DMS53 (cell line): ENCODE measurements around the gene CTSE.
A peak's percentile ranks its signal among the peaks of the same experiment; 100 is the strongest.

ENCODE experiments used
- DNase-seq: peaks from one replicate; lab custom pipeline; 2025; lab: John Stamatoyannopoulos, UW

The CTSE gene

DNA sequence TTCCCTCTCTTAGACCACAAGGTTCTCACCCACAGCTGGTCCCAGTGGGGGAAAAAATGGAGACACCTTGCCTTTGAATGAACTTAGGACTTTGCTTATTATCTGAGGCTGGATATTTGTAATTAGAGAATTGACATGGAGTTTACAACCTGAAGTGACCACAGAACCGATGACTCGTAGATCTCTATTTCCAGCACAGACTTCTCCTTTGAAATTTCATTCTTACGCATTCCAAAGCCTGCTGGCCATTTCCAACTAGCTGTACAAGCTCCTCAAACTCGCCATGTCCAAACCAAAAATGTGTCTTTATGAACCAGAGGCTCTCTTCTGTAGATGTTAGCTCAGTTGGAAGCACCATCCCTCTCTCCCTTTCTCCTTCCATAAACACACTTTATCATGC is 32.5 kb downstream of the CTSE start:
- no peak for DNase-seq

DNA sequence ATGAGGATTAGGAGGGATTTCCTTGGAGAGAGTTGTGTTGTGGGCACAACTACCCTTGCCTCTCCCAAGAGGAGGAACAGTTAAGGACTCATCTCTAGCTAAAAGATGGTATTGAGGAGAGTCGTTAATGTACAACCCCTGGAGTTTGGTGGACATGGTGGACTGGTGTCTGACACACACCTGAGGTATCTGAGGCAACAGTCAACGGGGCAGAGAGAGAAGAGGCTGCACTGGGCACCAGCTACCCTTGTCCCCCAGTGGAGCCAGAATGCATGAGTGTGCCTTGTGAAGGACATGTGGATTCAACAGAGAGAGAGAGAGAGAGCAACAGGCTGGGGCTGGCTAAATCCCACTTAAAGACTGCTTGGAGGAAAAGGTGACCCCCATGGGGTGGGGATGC is 33.5 kb downstream of the CTSE start:
- no peak for DNase-seq

GRCh38 chr1:205989786-205990185 is 33.9 kb downstream of the CTSE start:
- DNase-seq, result no peak

DNA sequence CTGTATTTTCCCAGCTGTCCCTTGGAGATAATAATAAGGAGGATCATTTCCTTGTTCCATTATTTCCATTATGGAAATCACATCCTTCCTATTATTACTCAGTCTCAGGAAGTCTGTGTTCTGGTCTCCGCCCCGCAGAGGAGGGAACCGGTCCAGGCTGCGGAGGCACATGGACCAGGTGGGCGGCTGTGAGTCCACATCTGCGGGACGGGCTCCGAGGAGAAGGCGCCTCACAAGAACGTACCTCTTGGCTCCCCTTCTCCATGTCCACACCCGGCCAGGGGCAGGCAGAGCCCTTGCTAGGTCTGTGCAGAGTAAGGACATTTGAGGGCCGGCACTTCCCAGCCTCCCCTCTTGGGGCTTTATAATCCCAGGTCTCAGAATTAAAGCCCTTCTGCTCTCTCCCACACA is 35.1 kb downstream of the CTSE start:
- no peak for DNase-seq

DNA sequence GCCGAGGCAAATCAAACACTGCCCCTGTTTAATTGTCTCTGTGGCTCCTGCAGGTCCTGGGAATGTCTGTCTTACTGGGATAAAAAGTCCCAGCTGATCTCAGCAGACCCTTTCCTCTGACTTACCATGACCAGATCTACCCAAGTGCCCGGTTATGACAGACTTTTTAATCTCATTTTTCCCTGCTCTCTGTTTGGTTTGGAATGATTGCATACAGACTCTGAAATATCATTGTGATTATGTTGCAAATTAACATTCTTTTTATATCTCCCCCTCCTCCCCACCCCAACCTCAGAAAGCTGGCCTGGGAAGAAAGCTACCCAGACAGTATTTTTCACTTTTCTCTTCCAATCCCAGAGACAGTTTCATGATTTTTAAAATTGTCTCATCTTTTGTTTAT is 36.8 kb downstream of the CTSE start:
- DNase-seq, result no peak

- DNase-seq, result peak; percentile 31
These were observed 37.4 kb downstream of the CTSE start for GRCh38 chr1:205986292-205986691.

- peak; percentile 29 for DNase-seq
These were observed 38.2 kb downstream of the CTSE start for GRCh38 chr1:205985330-205986005.

DNA sequence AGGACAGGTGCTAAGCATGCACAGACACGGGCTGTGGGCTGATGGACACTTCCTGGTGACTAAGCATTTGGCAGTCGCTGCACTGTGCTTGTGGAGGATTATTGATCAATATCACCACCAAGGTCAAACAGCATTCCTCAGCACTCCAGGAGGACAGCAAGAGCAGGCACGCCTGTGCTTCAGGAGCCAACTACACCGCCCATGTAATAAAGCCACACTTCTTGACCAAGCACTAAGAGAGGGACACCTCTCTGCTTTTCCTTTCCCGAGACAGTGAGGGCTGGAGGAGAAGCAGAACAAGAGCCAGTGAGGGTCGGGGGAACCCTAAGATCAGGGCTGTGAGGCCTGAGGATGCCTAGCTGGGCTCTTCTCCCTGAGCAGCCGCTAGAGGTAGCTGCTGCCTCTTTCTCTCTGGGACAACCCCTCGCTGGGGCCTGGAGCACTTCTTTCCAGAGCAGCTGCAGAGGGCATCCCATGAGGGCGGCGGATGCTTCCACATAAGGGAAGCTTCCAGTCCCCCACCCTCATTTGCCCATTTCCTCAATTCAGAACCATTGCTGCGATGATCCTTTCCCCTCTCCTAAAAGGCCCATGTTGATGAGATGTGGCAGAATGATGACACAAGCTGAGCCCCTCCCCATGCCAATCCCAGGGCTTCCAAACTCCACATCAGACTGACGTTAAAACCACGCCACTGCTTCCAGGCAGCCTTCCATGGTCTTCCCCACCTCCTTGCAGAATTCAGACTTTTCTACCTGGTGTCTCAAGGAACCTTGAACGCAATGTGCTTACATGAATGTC is 39.6 kb downstream of the CTSE start:
- peak; percentile 87 for DNase-seq

- DNase-seq, result peak; percentile 28
These were observed 42.4 kb downstream of the CTSE start for GRCh38 chr1:205981257-205981656.

DNA sequence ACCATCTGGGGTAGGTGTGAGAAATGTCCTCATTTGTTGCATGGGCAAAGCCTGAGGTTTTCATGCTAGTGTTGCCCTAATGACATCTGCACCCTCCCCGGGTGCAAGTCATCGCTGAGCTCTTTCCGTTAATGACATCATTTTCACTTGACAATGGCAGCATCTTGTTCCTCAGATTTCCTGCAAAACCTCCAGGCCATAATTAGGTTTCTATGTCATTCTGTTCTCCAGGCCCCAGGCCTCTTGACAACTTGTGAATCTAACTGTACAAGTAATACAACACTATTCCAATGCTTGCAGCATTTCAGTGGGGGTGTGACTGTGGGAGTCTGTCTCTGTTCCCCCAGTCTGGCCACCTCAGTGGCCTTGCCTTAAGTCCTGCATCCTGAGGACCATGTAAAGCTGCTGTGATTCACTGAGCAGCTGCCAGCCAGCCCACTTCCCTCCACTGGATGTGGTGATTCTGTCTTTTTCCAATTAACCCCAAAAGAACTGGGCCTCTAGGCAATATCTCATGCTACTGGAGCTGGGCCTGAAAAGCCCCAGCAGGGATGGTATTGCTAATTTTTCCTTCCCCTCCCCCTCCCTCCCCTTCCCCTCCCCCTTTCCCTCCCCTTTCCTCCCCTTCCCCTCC is 43.3 kb downstream of the CTSE start:
- DNase-seq, result peak; percentile 53

GRCh38 chr1:205979301-205979700 is 44.4 kb downstream of the CTSE start:
- DNase-seq, result no peak

GRCh38 chr1:205978676-205979075 is 45.0 kb downstream of the CTSE start:
- DNase-seq, result no peak

DNA sequence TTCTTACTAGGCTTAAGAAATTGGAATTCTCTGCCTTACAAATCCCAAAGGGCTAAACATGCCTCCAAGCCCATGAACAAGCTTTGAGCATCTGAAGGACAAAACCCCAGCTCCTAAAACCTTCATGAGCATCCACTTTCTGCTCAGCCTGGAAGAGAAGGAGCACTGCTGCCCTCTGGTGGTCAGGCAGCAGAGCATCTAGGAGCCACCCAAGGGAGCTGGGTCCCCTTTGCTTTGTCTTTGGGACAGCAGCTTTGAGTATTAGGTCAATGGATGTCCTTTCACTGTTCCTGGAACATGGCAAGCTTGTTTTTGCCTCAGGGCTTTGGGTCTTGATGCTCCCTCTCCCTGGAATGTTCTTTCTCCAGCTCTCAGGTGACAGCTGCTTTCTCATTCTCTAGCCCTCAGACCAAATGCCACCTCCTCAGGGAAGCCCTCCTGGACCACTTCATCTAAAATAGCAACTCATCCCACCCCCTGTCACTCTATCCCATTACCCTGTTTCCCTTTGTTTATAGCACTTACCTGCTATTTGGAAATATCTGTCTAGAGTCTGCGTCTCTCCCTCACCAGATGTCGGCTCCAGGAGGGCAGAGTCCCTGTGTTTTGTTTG is 46.2 kb downstream of the CTSE start:
- DNase-seq, result peak; percentile 94

GRCh38 chr1:205976708-205977401 is 46.8 kb downstream of the CTSE start:
- DNase-seq, result peak; percentile 63

- DNase-seq, result no peak
These were observed 47.7 kb downstream of the CTSE start for GRCh38 chr1:205976036-205976435.

DNA sequence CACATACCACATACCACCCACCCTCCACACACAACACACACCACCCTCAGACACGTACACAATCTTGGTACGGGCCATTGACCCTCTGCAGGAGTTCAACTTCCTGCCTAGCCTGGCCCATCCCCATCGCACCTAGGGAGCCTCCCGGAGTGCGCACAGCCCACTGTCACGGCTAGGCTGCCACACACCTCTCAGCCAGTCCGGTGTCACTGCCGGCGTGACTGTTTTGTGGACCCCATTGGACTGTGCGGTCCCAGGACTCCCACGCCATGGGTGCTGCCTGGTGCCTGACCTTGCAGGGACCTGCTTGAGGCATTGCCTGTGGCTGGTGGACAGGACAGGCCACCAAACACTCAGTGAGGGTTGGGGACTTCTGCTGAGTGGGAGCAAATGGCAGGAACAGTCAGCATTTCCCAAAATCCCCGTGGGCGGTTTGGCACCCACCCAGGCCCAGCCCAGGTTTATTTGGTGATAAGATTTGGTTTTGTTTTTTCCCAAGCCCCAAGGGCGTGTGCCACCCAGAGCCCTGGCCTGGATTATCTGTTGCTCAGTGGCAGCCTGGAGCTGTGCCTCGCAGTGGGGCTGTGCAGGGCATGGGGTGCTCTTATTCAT is 48.2 kb downstream of the CTSE start:
- no peak for DNase-seq

- DNase-seq, result no peak
These were observed 49.0 kb downstream of the CTSE start for GRCh38 chr1:205974712-205975111.

GRCh38 chr1:205973377-205974232 is 50.1 kb downstream of the CTSE start:
- no peak for DNase-seq

DNA sequence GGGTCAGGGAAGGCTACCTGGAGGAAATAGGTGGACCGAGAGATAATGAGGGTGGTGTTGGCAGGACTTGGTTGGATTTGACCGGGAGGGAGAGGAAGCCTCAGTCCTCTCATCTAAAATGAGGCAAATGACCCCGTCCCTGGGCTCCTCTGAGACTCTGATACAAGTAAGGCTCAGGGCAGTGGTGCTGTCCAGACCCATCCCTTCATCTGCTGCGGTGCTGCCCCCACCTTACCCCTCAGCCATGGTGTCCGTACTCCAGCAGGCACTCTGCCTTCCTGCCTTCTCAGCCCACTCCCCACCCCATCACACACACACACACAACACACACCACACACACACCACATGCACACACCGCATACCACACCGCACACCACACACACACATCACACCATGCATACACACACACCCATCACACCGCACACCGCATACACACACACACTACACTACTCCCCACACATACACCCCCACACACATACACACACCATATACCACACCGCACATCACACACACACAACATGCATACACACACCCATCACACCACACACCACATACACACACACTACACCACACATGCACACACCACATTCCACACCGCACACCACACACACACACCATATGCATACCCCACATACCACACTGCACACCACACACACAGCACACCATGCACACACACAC is 51.1 kb downstream of the CTSE start:
- peak; percentile 46 for DNase-seq

- no peak for DNase-seq
These were observed 51.6 kb downstream of the CTSE start for GRCh38 chr1:205972081-205972480.
